SU-DHL-6 (cell line): Measurements from ENCODE around the gene CMKLR1.

ENCODE experiments used
- CTCF ChIP-seq: fragments of 200-600 bp; sonication (generic); IDR thresholded peaks from one replicate; pipeline ENCODE4 v1.5.1; 2017; ENCODE audit warnings: antibody characterized with exemption, mild to moderate bottlenecking, low read length, moderate library complexity; ENCODE audit not compliant: insufficient read depth, poor library complexity, severe bottlenecking
- EZH2phosphoT487 ChIP-seq: fragments of 200-600 bp; sonication (generic), shearing (Covaris generic); conservative IDR thresholded peaks from 2 replicates; pipeline ENCODE4 v1.6.1; 2018; ENCODE audit warnings: mild to moderate bottlenecking, antibody characterized with exemption, low read length, moderate library complexity, mixed read lengths

- TF ChIP-seq CTCF (no peak), EZH2phosphoT487 (no peak)
These were observed 13.5 kb upstream of the CMKLR1 start for GRCh38 chr12:108352591-108352990.
